ENCODE data around the gene MYO5B. TPM values are rescaled to one million over a fixed set of nuclear protein-coding genes. Genes with fewer than 3 reads are reported as not detected.
A peak's percentile ranks its signal among the peaks of the same experiment; 100 is the strongest.

MYO5B gene
- total RNA-seq, 1 donor from 2014 or later, result under 0.01 TPM

DNA sequence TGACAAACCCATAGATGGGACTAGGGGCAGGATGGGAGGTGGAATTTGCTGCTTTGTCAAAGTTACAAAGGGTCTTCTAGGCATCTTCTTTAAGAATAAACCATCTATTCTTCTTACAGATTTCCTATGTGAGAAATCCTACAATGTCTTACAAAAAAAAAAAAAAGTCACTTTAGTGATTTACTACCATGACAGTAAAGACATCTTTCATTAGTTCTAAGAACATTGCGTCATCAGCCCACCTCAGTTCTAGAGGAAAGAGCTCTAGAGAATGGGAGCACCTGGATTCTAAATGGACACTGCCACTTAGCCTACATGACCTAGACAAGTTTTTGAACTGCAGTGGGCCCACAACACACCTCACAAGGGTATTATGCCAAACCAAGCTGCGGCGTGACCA lies 172.0 kb downstream of the MYO5B start:
- DNase-seq (ENCODE audit: low read depth in 2 of 2), result no peak

DNA sequence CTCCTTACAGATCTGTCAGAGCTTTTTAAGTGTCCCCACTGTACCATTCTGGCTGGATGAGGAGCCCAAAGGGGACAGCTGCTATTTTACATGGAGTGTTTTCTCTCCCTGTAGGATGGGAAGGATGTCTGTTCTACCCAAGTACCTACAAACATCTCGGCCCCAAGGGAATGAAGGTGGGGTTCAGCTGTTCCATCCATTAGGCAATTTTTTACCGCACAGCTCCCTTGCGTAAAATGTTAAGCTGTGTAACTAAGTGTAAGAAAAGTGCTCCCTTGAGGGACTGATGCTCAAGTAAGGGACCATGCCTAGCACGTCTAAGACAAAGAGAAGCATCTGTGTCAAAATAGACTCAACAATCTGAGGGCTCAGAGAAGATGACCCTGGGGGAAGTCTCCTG lies 180.3 kb downstream of the MYO5B start:
- DNase-seq (ENCODE audit: low read depth in 2 of 2), result no peak

DNA sequence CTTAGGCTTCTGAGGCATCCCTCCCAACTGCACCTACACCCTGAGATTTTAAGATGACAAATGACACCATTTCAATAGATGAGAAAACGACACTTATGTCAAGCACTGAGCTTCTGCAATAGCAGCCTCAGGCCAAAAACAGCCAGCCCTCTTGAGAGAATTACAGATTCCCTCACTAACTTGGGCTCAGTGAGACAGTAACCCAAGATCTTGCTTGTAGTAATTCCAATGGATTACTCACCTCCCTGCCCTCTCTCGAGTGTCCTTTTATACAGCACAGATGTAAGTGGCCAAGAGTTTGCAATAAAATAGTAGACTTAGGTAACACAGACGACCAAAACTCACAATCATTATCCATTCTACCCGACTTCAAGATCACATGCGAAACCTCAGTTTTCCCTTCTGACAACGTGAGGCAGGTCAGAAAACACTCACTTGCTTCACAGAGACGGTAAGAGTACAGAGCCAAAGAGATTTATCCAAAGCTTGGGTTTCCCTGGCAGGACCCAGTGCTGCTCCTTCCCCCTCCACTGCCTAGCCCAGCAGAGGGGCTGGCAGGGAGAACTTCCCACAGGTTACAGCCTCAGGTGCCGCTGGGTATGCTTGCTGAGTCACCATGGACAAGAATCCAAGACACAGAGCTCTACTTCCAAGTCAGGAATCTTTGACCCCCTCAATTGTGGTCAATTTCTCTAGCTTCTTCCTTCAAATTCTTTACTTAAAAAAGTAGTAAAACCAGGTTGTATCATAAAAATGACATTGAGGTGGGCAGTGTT lies 181.4 kb downstream of the MYO5B start:
- DNase-seq (ENCODE audit: low read depth in 2 of 2), result no peak

DNA sequence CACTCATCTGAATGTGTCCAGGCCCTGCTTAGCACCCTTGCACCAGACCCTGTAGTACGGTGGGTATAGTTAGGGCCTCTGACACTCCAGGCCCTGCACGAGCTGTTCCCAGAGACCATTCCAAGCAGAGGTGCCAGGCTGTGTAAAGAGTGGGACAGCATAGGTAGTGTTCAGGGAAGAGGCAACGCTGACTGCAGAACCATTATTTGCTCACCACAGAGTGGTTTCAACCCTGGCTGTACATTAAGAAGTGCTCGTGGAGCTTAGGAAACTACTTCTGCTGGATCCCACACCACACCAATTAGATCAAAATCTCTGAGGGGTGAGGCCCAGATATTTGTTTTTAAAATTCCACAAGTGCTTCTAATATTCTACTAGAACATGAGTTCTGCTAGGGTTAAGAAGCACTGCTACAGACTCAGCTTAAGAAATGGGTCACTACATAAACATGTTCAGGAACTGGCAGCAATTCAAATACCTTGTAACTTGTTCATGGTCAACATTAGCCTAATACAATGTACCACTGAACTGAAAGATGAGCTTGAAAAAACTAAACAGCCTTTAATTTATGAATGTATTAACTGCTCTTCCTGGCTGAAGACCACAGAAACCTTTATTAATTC lies 183.0 kb downstream of the MYO5B start:
- peak in 1 of 2 donors; percentile 15 for DNase-seq (ENCODE audit: low read depth in 2 of 2)

DNA sequence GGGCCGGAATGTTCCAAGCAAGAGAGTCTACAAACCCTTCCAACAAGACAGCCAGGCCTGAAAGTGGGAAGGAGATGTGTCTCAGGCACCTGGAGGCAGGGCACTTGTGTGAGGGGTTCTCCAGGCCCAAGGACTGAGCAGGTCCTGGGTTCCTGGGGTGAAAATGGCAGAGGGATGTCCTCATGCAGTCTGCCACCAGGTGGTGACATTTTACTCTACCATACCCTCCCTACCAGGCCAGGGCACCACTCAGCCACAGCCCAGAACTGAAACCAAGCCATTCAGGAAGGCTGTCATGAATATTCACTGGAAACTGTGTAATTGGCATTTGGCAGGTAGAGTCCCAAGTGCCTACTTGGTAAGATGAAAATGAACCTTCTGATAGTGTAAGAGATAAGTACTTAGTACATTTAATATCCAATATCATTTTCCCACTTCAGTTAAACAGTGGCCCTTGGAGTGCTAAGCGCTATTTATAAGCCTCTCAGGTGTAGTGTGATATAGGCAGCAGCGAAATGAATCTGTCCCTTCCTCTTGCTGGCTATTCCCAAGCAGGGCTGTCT lies 185.1 kb downstream of the MYO5B start:
- peak; percentile 60 to 68 for DNase-seq (ENCODE audit: low read depth in 2 of 2)

DNA sequence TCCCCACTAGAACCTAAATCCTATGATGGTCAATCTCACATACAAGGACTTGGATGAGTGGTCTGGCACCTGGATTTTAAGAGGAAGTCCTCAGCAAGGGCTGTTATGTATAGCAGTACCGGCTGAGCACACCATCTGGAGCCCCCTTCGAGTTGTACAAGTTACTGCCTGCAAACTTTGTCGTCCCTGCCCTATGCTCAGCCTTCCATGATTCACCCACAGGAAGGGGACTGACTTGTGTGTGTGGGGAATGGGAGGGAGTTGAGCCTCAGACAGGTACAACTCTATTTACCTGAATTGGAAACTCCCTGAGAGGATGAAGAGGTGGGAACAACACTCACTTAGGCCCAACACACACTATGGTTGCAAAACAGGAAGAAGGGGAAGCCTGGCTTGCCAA lies 186.6 kb downstream of the MYO5B start:
- no peak for DNase-seq (ENCODE audit: low read depth in 2 of 2)

DNA sequence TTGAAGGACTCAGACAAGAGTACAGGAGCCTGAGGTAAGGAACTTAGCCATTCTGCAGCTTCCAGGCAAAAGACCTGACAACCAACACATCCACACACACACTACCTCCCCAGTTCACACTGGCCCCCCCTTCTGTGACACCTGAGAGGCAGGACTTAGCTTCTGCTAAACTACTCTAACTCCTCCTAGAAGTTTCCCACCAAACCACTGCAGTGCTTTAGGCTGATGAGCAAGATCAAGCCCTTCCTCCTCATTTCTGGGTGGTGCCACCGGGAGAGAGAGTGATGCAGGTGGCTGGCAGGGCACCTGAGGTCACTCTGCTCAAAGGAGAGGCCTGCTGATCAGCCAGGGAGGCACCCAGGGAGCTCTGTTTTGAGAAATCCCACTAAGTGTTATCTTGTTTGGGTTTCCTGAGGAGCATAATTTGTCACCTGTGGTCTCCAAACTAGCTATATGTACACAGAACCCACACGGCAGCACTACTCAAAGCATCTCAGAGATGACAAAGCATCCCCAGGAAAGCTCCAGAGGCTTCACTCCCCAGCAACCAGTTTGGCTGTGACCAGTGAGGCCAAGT lies 188.4 kb downstream of the MYO5B start:
- no peak for DNase-seq (ENCODE audit: low read depth in 2 of 2)

DNA sequence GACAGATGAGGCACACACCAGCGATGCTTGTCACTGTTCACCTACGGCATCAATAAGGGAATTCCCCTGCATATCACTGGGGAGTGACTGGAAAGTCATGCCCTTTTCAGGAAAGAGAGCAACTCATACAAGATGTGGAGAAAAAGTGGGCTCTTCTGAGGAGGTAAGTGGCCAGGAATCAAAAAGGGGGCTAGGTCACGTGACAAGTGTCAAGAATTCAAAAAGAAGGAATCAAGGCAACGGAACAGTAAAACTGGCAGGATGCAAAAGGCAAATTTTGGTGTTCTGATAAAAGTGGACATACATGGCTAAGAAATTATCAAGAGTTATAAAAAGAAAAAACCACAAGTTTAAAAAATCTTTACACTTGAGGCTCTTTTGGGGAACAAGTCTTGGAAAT lies 190.9 kb downstream of the MYO5B start:
- DNase-seq (ENCODE audit: low read depth in 2 of 2), result no peak

DNA sequence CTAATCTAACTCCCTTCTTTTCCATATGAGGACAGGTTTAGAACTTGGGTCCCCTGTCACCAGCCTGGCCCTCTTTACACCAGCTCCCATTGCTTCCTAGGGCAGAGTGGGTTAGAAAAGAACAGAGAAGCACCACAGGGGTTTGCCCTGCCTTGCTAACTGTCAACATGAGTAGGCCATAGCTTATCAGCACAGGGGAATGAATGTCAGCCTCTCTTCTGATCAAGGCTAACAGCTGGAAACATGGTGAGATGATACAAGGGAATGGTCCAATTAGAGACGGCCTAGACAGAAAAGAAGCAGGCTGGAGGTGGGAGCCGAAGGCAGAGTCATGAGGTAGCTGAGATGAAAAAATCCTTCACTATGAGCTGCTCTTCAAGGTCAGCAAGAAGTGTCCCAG lies 192.2 kb downstream of the MYO5B start:
- DNase-seq (ENCODE audit: low read depth in 2 of 2), result no peak

DNA sequence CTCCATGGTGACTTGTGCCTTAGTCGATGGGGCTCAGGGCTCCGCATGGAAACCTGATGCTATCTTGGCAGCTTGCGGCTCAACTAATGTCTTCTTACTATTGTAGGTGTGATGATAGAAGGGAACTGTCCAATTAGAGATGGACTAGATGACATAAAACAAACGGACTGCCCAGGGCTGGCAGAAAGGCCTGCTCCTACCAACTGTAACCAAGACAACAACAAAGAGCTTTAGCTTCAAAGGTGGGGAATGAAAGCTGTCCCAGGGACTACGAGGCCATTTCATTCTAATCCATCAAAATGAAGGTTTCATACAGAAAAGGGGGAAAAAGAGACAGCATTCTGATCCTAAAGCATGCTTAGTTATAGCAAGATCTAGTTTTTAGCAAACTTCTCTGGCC lies 194.7 kb downstream of the MYO5B start:
- no peak for DNase-seq (ENCODE audit: low read depth in 2 of 2)

DNA sequence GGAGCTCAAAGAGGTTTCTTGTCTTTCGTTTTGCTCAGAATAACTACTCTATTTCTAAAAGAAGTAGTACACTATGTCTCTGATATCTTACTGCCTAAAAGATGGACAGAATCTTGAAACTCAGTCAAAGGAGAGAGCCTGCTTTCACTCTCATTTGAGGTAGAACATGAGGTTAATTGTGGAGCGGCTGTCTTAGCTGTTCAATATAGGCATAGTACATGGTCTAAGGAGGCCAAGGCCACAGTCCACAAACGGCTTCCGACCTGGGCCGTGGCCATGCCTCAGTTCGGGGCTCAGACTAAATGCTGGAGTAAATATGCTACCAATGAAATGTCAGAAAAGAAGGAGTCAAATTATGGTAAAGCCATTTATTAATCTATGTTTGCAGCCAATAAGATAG lies 195.8 kb downstream of the MYO5B start:
- DNase-seq (ENCODE audit: low read depth in 2 of 2), result no peak

DNA sequence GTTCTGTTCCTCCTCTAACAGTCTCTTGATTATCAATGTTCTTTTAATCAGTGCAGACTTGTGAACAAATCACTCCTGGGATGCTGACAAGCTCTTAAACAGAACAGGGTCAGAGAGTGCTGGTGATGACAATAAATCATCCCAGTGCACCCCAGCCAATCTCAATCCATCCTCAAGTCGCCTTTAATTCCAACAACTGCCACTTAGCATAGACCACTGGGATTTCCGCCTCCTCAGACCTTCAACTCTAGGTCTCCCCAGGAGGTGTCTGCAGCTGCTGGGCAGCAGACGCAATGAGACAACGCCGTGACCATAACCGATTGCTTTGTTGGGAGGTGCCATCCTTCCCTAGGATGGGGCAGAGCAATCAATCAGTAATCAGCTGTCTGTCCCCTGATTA lies 197.4 kb downstream of the MYO5B start:
- DNase-seq (ENCODE audit: low read depth in 2 of 2), result no peak

DNA sequence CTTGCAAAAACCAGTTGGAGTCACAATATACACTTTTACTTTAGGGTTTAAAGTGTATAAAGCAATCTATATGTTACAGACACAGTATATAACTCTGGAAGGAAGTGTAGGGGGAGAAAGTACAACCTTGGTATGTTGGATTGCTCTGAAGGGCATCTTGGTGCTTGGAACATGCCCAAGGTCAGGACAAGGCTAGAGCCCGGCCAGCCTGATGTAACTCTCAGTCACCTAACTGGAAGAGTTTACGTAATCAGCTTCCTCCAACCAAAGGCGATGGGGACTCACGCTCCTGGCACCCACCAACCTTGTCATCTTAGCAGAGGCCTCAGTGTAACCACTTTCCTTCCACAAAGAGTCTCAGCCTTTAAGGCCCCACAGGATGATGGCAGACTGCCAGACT lies 200.5 kb downstream of the MYO5B start:
- no peak for DNase-seq (ENCODE audit: low read depth in 2 of 2)

DNA sequence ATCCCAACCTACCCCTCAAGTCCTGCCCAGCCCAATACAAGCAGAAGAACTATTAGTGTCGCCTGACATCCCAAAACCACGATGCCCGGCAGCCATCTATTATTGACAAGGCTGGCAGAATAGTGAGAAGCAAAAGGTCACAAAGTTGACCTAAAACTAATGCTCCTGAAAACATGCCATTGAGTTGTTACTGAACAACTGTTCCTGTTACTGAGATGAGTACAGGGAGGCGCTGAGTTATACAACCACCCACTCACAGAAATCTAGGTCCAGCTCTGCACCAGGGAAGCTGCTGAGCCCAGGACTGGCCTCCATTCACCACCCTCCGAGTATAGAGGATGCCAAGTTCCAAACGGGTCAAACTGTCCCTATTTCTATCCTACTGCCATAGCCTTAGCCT lies 201.6 kb downstream of the MYO5B start:
- no peak for DNase-seq (ENCODE audit: low read depth in 2 of 2)

DNA sequence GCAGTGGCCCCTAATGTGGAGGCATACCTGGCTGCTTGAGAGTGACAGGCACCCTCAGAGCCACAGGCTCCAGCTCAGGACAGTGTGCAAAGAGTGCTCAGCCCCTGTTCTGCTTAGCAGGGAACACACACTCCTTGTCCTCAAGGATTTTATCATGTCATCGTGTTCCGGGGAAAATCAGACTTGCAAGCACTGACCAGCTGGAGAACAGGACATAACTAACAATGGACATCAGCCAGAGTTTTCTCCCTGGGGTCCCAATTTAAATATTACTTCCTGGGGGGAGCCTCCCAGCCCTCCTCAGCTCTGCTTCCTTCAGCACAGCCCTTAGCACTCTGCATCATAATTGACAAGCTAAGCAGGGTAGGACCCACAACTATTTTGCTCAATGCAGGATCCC lies 206.2 kb downstream of the MYO5B start:
- DNase-seq (ENCODE audit: low read depth in 2 of 2), result no peak

DNA sequence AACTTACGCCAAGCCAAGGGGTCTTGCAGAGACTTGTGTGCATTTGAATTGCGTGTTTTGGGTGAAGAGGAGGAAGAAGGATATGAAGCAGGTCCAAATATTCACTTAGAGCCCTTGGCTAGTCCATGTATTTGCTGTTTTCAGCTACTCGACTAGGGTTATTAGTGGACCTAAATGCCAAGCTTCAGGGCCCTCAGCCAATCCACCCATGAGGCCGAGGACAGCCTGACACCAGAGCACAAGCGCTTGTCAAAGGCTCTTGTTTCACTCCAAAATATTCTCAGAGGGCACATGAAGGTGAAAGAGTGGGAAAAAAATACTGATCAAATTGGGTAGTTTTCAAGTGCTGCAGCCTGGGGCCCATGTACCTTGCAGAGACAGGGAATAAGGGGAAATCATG lies 206.8 kb downstream of the MYO5B start:
- DNase-seq (ENCODE audit: low read depth in 2 of 2), result no peak

DNA sequence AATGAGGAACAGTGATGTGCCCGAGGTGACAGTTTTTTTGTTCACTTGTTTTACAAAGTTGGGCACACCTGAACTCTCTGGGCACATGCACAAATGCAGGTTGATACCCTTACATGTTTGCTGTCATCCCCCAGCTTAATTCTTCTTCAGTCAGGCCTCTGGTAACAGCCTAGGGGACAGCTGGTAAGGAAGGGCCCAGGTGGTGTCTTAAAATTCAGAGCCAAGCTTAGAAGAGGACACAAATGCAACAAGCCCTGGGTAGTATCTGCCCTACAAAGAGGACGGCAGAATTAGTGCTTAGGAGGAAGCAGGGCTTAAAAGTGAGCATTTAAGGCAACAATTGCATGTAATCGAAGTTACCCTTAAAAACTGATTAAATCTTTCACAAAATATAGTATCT lies 209.7 kb downstream of the MYO5B start:
- no peak for DNase-seq (ENCODE audit: low read depth in 2 of 2)

DNA sequence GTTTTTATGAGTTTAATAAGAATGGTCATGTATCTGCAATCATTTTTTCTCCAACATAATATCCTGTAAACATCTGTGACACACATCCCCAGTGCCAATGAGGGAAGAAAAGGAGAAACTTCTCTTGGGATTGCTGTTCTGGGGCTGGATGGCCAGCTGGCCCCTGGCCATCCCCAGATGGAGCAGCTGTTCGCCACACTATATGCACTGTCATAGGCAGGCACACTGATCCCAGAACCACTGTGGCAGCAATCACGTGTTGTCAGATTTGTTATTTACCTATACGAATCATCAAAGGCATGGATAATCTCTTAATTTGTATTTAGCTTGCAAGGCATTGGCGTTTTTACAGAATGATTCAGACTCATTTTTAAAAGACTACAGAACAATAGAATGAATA lies 214.1 kb downstream of the MYO5B start:
- DNase-seq (ENCODE audit: low read depth in 2 of 2), result no peak

DNA sequence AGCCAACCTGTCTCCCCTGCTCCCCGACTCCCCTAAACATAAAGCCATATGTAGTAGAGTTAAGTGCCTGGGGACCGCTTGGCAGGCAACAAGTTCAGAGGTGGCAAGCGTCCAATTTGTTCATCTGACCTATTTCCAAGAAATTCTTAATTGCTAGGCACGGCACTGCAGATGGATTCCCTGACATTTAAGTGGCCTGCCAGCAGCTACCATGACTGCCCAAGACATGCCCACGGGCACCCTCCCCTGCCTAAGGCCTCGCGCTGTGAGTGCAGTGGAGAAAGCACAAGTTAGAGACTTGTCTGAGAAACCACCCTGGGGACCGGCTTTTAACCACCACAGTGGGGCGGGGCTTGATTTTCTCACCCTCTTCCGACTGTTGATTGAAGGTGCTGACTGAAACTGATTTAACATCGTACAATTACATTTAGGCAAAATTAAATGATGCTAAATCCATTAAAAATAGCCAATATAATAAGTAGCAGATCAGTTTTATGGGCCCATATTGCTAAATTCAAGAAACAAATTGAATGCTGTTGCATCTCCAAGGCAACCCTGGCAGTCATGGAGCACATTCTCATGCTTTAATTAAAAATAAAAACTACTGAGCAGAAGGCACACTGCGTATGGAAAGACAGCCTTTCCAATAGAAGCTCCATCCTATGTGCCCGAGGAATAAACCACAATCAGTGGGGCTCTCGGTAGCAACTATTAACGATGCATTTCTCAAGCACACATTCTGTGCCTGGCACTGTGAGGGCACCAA lies 218.0 kb downstream of the MYO5B start:
- DNase-seq (ENCODE audit: low read depth in 2 of 2), result no peak

DNA sequence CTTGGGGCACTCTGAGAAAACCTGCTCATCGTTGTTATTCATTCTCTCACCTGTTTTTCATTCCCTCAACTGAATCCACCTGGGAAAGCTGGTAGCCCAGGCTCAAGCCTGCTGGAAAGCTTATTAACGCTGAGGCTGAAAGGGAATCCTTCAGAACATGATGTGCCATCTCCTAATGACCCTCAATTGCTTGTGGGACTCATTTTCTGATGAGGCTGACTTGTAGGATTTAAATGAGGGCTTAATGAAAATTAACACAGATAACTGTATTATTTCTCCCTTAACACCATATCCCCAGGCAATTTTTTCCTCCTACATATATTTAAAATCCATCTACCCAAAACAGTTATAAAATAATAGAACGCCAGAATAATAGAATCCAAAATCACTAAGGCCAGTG lies 218.9 kb downstream of the MYO5B start:
- DNase-seq (ENCODE audit: low read depth in 2 of 2), result no peak

DNA sequence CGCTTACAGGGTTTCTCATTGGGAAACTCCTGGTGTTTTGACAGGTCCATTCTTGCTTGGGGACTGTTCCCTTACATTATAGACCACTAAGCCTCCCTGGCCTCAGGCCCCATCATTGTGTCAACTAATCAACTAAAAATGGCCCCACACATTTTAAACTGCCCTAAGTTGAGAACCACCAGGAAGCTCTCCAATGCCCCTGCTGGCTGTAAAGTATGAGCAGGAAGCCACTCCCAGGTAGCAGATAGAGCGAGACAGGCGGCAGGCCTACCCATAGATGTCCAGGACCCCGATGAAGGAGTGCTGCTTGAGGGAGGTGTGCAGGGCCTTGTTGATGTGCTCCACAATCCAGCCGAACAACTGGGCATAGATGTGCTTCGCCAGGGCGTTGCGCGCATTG lies 220.9 kb downstream of the MYO5B start:
- DNase-seq (ENCODE audit: low read depth in 2 of 2), result no peak

DNA sequence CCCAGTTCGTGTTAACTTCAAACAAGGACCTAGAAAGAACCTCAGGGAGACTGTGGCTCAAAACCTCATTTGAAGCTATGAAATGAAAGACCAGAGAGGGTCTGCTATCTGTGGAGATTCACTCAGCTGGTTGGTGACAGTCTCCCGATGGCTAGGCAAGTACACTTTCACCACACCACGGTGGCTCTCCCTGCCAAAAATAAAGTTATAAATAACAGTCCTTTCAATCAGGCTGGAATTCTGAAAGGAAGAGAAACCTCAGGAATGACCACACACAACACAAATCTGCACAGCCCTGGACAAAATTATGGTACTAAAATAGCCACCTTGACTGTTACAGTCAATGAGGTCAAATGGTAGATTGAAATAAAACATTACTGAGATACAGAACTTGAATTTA lies 221.4 kb downstream of the MYO5B start:
- no peak for DNase-seq (ENCODE audit: low read depth in 2 of 2)
